Measurements from ENCODE around the gene SLC12A7. TPM values are rescaled to one million over a fixed set of nuclear protein-coding genes. Genes with fewer than 3 reads are reported as not detected.

SLC12A7 gene
- total and polyA plus RNA-seq, 11 donors = 66.3 to 159 (median 128) TPM

- Histone ChIP-seq H3K4me1 (no peaks in the 10 kb centered on the region), H3K36me3 (no peaks in the 10 kb centered on the region), H3K4me3 (no peak overlapping the region), H3K9me3 (no peaks in the 10 kb centered on the region), H3K27ac (no peak overlapping the region), H3K27me3 (no peaks in the 10 kb centered on the region)
- TF ChIP-seq POLR2A (IDR thresholded peaks at IDR 0.05) (no peak), CTCF (IDR thresholded peaks at IDR 0.05) (no peak)
- peak in 1 of 5 donors; percentile 24 for DNase-seq
- WGBS, 4 donors = 73 to 78% (median 75%) methylated on average over 24 to 29 of the region's 29 CpGs
- ATAC-seq = no peak
- intact Hi-C loops (cut with DNase I) = no loop called here
These were observed 90.5 kb downstream of the SLC12A7 start for GRCh38 chr5:1021136-1021968.

GRCh38 chr5:1020452-1020961, 91.4 kb downstream of the SLC12A7 start:
- no peaks in the 10 kb centered on the region for H3K27me3 ChIP-seq
- no peak overlapping the region for H3K4me3 ChIP-seq
- H3K4me1 ChIP-seq = no peaks in the 10 kb centered on the region
- H3K9me3 ChIP-seq = no peaks in the 10 kb centered on the region
- intact Hi-C loops (cut with DNase I) = no loop called here
- TF ChIP-seq POLR2A (IDR thresholded peaks at IDR 0.05) = no peak
- no peak for TF ChIP-seq CTCF (IDR thresholded peaks at IDR 0.05)
- H3K36me3 ChIP-seq = no peaks in the 10 kb centered on the region
- DNase-seq (peak in 3 of 5 donors; percentile 6 to 55 (median 18)), ATAC-seq (peak in 1 of 4 donors; percentile 14)
- 83 to 86% (median 84%) methylated on average over 16 of the region's 16 CpGs for WGBS, 4 donors
- H3K27ac ChIP-seq = no peak overlapping the region

GRCh38 chr5:1019001-1019905, 92.6 kb downstream of the SLC12A7 start:
- Histone ChIP-seq H3K27ac (no peak overlapping the region), H3K4me1 (no peaks in the 10 kb centered on the region), H3K4me3 (no peak overlapping the region), H3K27me3 (no peaks in the 10 kb centered on the region), H3K36me3 (no peaks in the 10 kb centered on the region), H3K9me3 (no peaks in the 10 kb centered on the region)
- no peak for TF ChIP-seq POLR2A (IDR thresholded peaks at IDR 0.05)
- DNase-seq (peak in 2 of 5 donors; percentile 18 to 58), ATAC-seq (peak in 1 of 4 donors; percentile 10)
- intact Hi-C loops (cut with DNase I) = no loop called here
- WGBS, 4 donors = 84 to 87% (median 85%) methylated on average over 33 to 37 of the region's 37 CpGs

- Histone ChIP-seq H3K9me3 (no peaks in the 10 kb centered on the region), H3K4me3 (no peak overlapping the region), H3K27me3 (no peaks in the 10 kb centered on the region), H3K36me3 (no peaks in the 10 kb centered on the region), H3K4me1 (no peaks in the 10 kb centered on the region), H3K27ac (no peak overlapping the region)
- DNase-seq (peak in 3 of 5 donors; percentile 17 to 52 (median 22)), ATAC-seq (no peak)
- intact Hi-C loops (cut with DNase I) = no loop called here
- TF ChIP-seq POLR2A (IDR thresholded peaks at IDR 0.05) = no peak
- TF ChIP-seq CTCF (IDR thresholded peaks at IDR 0.05) = no peak
- WGBS, 4 donors = 86 to 98% (median 96%) methylated on average over 9 of the region's 9 CpGs
These were observed 93.3 kb downstream of the SLC12A7 start for GRCh38 chr5:1018596-1018995.

All from heart left ventricle (tissue), 16 donors.